HEK293 (cell line): ENCODE data around the gene CTDNEP1.

Experiments used
- FEZF1 ChIP-seq: fragments of 450-650 bp; formaldehyde crosslinking; IDR thresholded peaks from 2 replicates; pipeline ENCODE4 v1.5.1; 2016; ENCODE audit warnings: missing biosample characterization, missing genetic modification characterization
- ZBTB17 ChIP-seq: fragments of 450-650 bp; formaldehyde crosslinking; IDR thresholded peaks from 2 replicates; pipeline ENCODE4 v1.5.1; 2016; ENCODE audit warnings: missing biosample characterization, missing genetic modification characterization
- ZNF184 ChIP-seq: fragments of 450-650 bp; IDR thresholded peaks from 2 replicates; pipeline ENCODE4 v1.5.1; 2018; ENCODE audit warnings: missing biosample characterization, mild to moderate bottlenecking, missing genetic modification characterization
- ZNF488 ChIP-seq: fragments of 450-650 bp; formaldehyde crosslinking; IDR thresholded peaks from 2 replicates; pipeline ENCODE4 v1.5.1; 2016; ENCODE audit warnings: missing biosample characterization, missing genetic modification characterization
- ZNF747 ChIP-seq: fragments of 450-650 bp; formaldehyde crosslinking; IDR thresholded peaks from 2 replicates; pipeline ENCODE4 v1.5.1; 2016; ENCODE audit warnings: missing biosample characterization, missing genetic modification characterization
- TF ChIP-seq, protein P1 (sequence below): fragments of 450-650 bp; formaldehyde crosslinking; IDR thresholded peaks from 2 replicates; pipeline ENCODE4 v1.5.1; 2016; ENCODE audit warnings: missing biosample characterization, missing genetic modification characterization

- TF ChIP-seq, protein P1, sequence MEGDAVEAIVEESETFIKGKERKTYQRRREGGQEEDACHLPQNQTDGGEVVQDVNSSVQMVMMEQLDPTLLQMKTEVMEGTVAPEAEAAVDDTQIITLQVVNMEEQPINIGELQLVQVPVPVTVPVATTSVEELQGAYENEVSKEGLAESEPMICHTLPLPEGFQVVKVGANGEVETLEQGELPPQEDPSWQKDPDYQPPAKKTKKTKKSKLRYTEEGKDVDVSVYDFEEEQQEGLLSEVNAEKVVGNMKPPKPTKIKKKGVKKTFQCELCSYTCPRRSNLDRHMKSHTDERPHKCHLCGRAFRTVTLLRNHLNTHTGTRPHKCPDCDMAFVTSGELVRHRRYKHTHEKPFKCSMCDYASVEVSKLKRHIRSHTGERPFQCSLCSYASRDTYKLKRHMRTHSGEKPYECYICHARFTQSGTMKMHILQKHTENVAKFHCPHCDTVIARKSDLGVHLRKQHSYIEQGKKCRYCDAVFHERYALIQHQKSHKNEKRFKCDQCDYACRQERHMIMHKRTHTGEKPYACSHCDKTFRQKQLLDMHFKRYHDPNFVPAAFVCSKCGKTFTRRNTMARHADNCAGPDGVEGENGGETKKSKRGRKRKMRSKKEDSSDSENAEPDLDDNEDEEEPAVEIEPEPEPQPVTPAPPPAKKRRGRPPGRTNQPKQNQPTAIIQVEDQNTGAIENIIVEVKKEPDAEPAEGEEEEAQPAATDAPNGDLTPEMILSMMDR (tag by site-specific recombination): no peak
- TF ChIP-seq FEZF1 (tag by site-specific recombination) (no peak), ZBTB17 (tag by site-specific recombination) (no peak), ZNF747 (no peak), ZNF488 (tag by site-specific recombination) (no peak), ZNF184 (tag by site-specific recombination) (no peak)
Observed at GRCh38 chr17:7203391-7203790, 48.1 kb downstream of the CTDNEP1 start.
